HCT116 (cell line): ENCODE results near the gene SYNE1. TPM values are rescaled to one million over a fixed set of nuclear protein-coding genes. Genes with fewer than 3 reads are reported as not detected.

Experiments used
- ATAC-seq: fragments of 200-7000 bp; cut with Tn5 transposase; 2 replicates; pipeline ENCODE4 v1.9.1; 2020; ENCODE audit warnings: mild to moderate bottlenecking, moderate library complexity
- BruUV-seq: library from RNA; stranded (reverse); fragments of 400-500 nt; replicated peaks from 2 replicates; lab custom pipeline; 2021; lab: Mats Ljungman, UMichigan
- CTCF ChIA-PET: fragments of 300-600 bp; sonication (Branson Sonifier 250); formaldehyde crosslinking; loops from one replicate; lab custom pipeline; 2021; ENCODE audit warnings: antibody characterized with exemption; lab: Charles Lee
- POLR2A ChIA-PET: fragments of 300-600, 350-600 bp; sonication (Branson Sonifier 250); formaldehyde crosslinking; loops from one replicate; lab custom pipeline; 2021; ENCODE audit warnings: antibody characterized with exemption; lab: Charles Lee
- RAD21 ChIA-PET, 2 experiments: fragments of 300-600 bp; sonication (Branson Sonifier 250); formaldehyde crosslinking; loops; one replicate each; lab custom pipeline; 2023; ENCODE audit warnings: low total read pairs in 2 of 2; ENCODE audit not compliant: uncharacterized antibody in 2 of 2, unreplicated experiment in 2 of 2, low non-redundant PET in 1 of 2; lab: Charles Lee
- DNase-seq: peaks from one replicate; pipeline ENCODE4 v3.0.0-alpha.2; 2010; ENCODE audit warnings: low read depth, low spot score
- H2AFZ ChIP-seq: fragments of 200-600 bp; shearing (Covaris generic), sonication (generic); 2 replicates; pipeline ENCODE4 v1.6.1; 2017; ENCODE audit warnings: low read depth, mixed run types, mixed read lengths, antibody characterized with exemption, low read length; ENCODE audit not compliant: poor library complexity, severe bottlenecking
- H3K27ac ChIP-seq: 2 replicates; pipeline ENCODE4 v1.5.1; 2012; ENCODE audit warnings: low read depth, low read length
- H3K27me3 ChIP-seq: fragments of 200-600 bp; sonication (generic); 2 replicates; pipeline ENCODE4 v1.6.1; 2016; ENCODE audit warnings: mixed run types, low read length, mixed read lengths; ENCODE audit not compliant: insufficient read depth
- H3K36me3 ChIP-seq, 2 experiments: fragments of 200-500 bp in 1 of 2; fragments of 200-600 bp in 1 of 2; sonication (Bioruptor generic) in 1 of 2; sonication (generic) in 1 of 2; 2 replicates each; pipeline versions ENCODE4 v1.5.1 to v1.6.1; 2014 to 2016; ENCODE audit warnings: low read length in 2 of 2, inconsistent platforms in 1 of 2, mixed read lengths in 1 of 2, mixed run types in 1 of 2; ENCODE audit not compliant: insufficient read depth in 2 of 2, control insufficient read depth in 1 of 2
- H3K4me1 ChIP-seq, 2 experiments: fragments of 200-600 bp in 1 of 2; sonication (generic) in 1 of 2; 2 replicates each; pipeline versions ENCODE4 v1.5.1 to v1.6.1; 2012 to 2017; ENCODE audit warnings: low read length in 2 of 2, inconsistent platforms in 1 of 2, mild to moderate bottlenecking in 1 of 2, mixed read lengths in 1 of 2, mixed run types in 1 of 2, moderate library complexity in 1 of 2; ENCODE audit not compliant: insufficient read depth in 2 of 2, control insufficient read depth in 1 of 2
- H3K4me2 ChIP-seq: fragments of 200-600 bp; sonication (generic); 2 replicates; pipeline ENCODE4 v1.6.1; 2017; ENCODE audit warnings: mixed run types, low read length, mixed read lengths
- H3K4me3 ChIP-seq, 2 experiments: fragments of 200-600 bp in 1 of 2; sonication (generic) in 1 of 2; replicated peaks in 1 of 2; 2 replicates each; pipeline ENCODE4 v1.5.1; 2011 to 2016; ENCODE audit warnings: low read length in 2 of 2, control low read depth in 1 of 2, low read depth in 1 of 2, mild to moderate bottlenecking in 1 of 2, mixed read lengths in 1 of 2, mixed run types in 1 of 2
- H3K79me2 ChIP-seq: fragments of 200-600 bp; sonication (generic); 2 replicates; pipeline ENCODE4 v1.6.1; 2017; ENCODE audit warnings: mild to moderate bottlenecking, mixed run types, low read length, moderate library complexity, mixed read lengths; ENCODE audit not compliant: insufficient read depth
- H3K9ac ChIP-seq: fragments of 200-600 bp; sonication (generic); 2 replicates; pipeline ENCODE4 v1.6.1; 2016; ENCODE audit warnings: low read length, mixed read lengths
- H3K9me2 ChIP-seq: fragments of 200-600 bp; sonication (generic), shearing (Covaris generic); 2 replicates; pipeline ENCODE4 v1.6.1; 2017; ENCODE audit warnings: mixed run types, mild to moderate bottlenecking, moderate library complexity; ENCODE audit not compliant: insufficient read depth
- H3K9me3 ChIP-seq, 2 experiments: fragments of 200-500 bp in 1 of 2; fragments of 200-600 bp in 1 of 2; sonication (Bioruptor generic) in 1 of 2; sonication (generic) in 1 of 2; 2 replicates each; pipeline ENCODE4 v1.6.1; 2014 to 2017; ENCODE audit warnings: low read length in 2 of 2, mixed read lengths in 2 of 2, inconsistent platforms in 1 of 2, low read depth in 1 of 2, mild to moderate bottlenecking in 1 of 2, mixed run types in 1 of 2, moderate library complexity in 1 of 2; ENCODE audit not compliant: control insufficient read depth in 1 of 2, insufficient read depth in 1 of 2
- H4K20me1 ChIP-seq: fragments of 200-600 bp; sonication (generic), shearing (Covaris generic); 2 replicates; pipeline ENCODE4 v1.6.1; 2017; ENCODE audit warnings: mixed run types, mild to moderate bottlenecking, moderate library complexity; ENCODE audit not compliant: insufficient read depth
- CEBPB ChIP-seq: IDR thresholded peaks from 2 replicates; pipeline ENCODE4 v1.6.1; 2012; ENCODE audit warnings: low read depth
- CTCF ChIP-seq, 3 experiments: fragments of 200-600 bp in 1 of 3; sonication (generic) in 1 of 3; IDR thresholded peaks in 2 of 3; conservative IDR thresholded peaks in 1 of 3; 2 replicates each; pipeline ENCODE4 v1.5.1; 2012 to 2017; ENCODE audit warnings: low read depth in 2 of 3, low read length in 2 of 3, antibody characterized with exemption in 1 of 3, borderline replicate concordance in 1 of 3, control low read depth in 1 of 3, mild to moderate bottlenecking in 1 of 3, mixed read lengths in 1 of 3, mixed run types in 1 of 3, moderate library complexity in 1 of 3; ENCODE audit not compliant: insufficient read depth in 1 of 3
- JUND ChIP-seq: IDR thresholded peaks from 2 replicates; pipeline ENCODE4 v1.6.1; 2012
- SIN3A ChIP-seq: IDR thresholded peaks from 2 replicates; pipeline ENCODE4 v1.6.1; 2012; ENCODE audit warnings: low read depth
- ZBTB33 ChIP-seq: IDR thresholded peaks from 2 replicates; pipeline ENCODE4 v1.6.1; 2011; ENCODE audit warnings: mild to moderate bottlenecking, low read length, moderate library complexity; ENCODE audit not compliant: insufficient replicate concordance; ENCODE audit errors: extremely low read depth
- intact Hi-C: fragments of 100-400 bp; cut with micrococcal nuclease; formaldehyde crosslinking; loops from 2 replicates; pipeline ENCODE4 v1.10.0; 2022
- total RNA-seq: library from RNA; stranded (reverse); gene quantifications from one replicate; pipeline ENCODE4 v1.2.1, GENCODE V29; 2021; ENCODE audit not compliant: unreplicated experiment

SYNE1 gene
- total RNA-seq, 1 experiment from 2014 or later, result 5.4 TPM

DNA sequence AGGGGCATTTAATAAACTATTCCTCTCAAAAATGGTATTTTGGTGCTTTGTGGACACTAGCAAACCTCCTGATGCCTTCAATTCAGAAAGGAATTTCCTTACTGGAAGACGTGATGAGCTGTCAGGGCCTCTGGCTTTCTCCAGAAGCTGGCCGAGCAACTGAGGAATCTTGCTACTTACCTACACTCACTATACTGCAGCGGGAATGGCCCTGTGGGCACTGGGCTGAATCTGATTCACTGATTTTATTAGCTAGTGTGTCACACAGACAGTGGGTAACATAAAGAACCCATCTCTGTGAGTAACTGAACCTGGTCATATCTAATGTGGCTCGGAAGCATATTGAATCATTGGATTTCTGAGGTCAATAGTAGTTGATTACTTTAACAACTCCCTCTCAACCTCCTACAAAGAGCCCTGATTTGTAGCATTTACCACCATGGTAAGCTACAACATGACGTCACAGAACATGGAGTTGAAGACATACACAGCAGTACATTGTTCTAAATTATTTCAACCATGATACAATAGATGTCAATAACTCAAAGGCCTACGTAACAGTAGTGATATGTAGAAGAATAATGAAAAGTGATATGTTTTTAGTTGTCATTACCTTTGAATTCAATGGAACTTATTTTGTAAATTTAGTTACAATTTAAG lies 232.1 kb downstream of the SYNE1 start:
- Histone ChIP-seq H3K27ac (no peak overlapping the region), H3K4me1 (peaks cover 5 to 16% of the 10 kb centered on the region in 2 experiments), H3K79me2 (no peaks in the 10 kb centered on the region), H3K27me3 (no peaks in the 10 kb centered on the region), H3K9me2 (no peaks in the 10 kb centered on the region), H3K9me3 (no peaks in the 10 kb centered on the region), H3K4me3 (no peak overlapping the region), H3K4me2 (no peak overlapping the region), H4K20me1 (no peaks in the 10 kb centered on the region), H2AFZ (no peak overlapping the region), H3K9ac (no peak overlapping the region), H3K36me3 (no peaks in the 10 kb centered on the region)
- BruUV-seq, result no TSS peak
- TF ChIP-seq SIN3A, result no peak
- TF ChIP-seq ZBTB33, result no peak
- no peak for TF ChIP-seq JUND
- TF ChIP-seq CTCF (IDR thresholded peaks at IDR 0.05 in 2 of 3, conservative IDR thresholded peaks at IDR 0.05 in 1 of 3; ENCODE audit: borderline replicate concordance in 1 of 3, insufficient read depth in 1 of 3, low read depth in 2 of 3, low read length in 2 of 3), result no peak
- no peak for TF ChIP-seq CEBPB
- ChIA-PET CTCF (no interaction called here), POLR2A (no interaction called here), RAD21 (no interaction called here)
- intact Hi-C loops, result no loop called here
- DNase-seq, result no peak
- no peak for ATAC-seq
